CD4-positive, alpha-beta T cell (primary cell): ENCODE data around the gene OLFM1. TPM values are rescaled to one million over a fixed set of nuclear protein-coding genes. Genes with fewer than 3 reads are reported as not detected.

Experiments
- ATAC-seq: fragments of 200-7000 bp; cut with Tn5 transposase; one replicate; pipeline ENCODE4 v1.10.0; 2022; ENCODE audit warnings: mild to moderate bottlenecking; ENCODE audit not compliant: poor library complexity
- CTCF ChIA-PET: fragments of 350-600 bp; sonication (Branson Sonifier 250); formaldehyde crosslinking; loops from one replicate; lab custom pipeline; 2021; ENCODE audit warnings: antibody characterized with exemption, inconsistent platforms; lab: Charles Lee
- POLR2A ChIA-PET: fragments of 350-600 bp; sonication (Branson Sonifier 250); formaldehyde crosslinking; loops from one replicate; lab custom pipeline; 2021; ENCODE audit warnings: antibody characterized with exemption, inconsistent platforms; lab: Charles Lee
- DNase-seq, 14 experiments: peaks; one replicate each; pipeline ENCODE4 v3.0.0-alpha.2; 2013 to 2020; ENCODE audit warnings: mixed read lengths in 2 of 14
- H3K27ac ChIP-seq, 2 donors: one replicate each; pipeline versions ENCODE4 v1.5.1 to v1.7.0; 2013; ENCODE audit warnings: low read length in 2 of 2, low read depth in 1 of 2, mild to moderate bottlenecking in 1 of 2
- H3K27me3 ChIP-seq, 2 experiments: 1 replicate in 1 of 2; 2 replicates in 1 of 2; pipeline versions ENCODE4 v1.6.1 to v1.7.0; 2013; ENCODE audit warnings: low read length in 2 of 2, control low read depth in 1 of 2, mild to moderate bottlenecking in 1 of 2, moderate library complexity in 1 of 2; ENCODE audit not compliant: insufficient read depth in 2 of 2, control insufficient read depth in 1 of 2
- H3K36me3 ChIP-seq: one replicate; pipeline ENCODE4 v1.6.1; 2013; ENCODE audit warnings: low read length, control low read depth; ENCODE audit not compliant: insufficient read depth
- H3K4me1 ChIP-seq: one replicate; pipeline ENCODE4 v1.6.1; 2013; ENCODE audit warnings: low read length, control low read depth; ENCODE audit not compliant: insufficient read depth
- H3K4me3 ChIP-seq: one replicate; pipeline ENCODE4 v1.5.1; 2013; ENCODE audit warnings: mild to moderate bottlenecking, low read length, moderate library complexity
- H3K9me3 ChIP-seq, 2 experiments: 1 replicate in 1 of 2; 2 replicates in 1 of 2; pipeline versions ENCODE4 v1.6.1 to v1.7.0; 2013; ENCODE audit warnings: low read length in 2 of 2, mild to moderate bottlenecking in 2 of 2, control low read depth in 1 of 2, moderate library complexity in 1 of 2; ENCODE audit not compliant: control insufficient read depth in 1 of 2, insufficient read depth in 1 of 2
- H3K27ac Mint-ChIP-seq: one replicate; pipeline ENCODE4 v1.8.0; 2020; ENCODE audit warnings: mixed read lengths
- H3K27me3 Mint-ChIP-seq: one replicate; pipeline ENCODE4 v1.8.0; 2021; ENCODE audit warnings: mixed read lengths
- H3K36me3 Mint-ChIP-seq: one replicate; pipeline ENCODE4 v1.8.0; 2021; ENCODE audit warnings: low read depth, mixed read lengths
- H3K4me1 Mint-ChIP-seq: one replicate; pipeline ENCODE4 v1.8.0; 2021; ENCODE audit warnings: low read depth, mixed read lengths
- H3K4me3 Mint-ChIP-seq: one replicate; pipeline ENCODE4 v1.8.0; 2020; ENCODE audit warnings: mild to moderate bottlenecking, mixed read lengths
- H3K9me3 Mint-ChIP-seq: one replicate; pipeline ENCODE4 v1.8.0; 2020; ENCODE audit warnings: mixed read lengths
- intact Hi-C, 2 experiments: fragments of 100-400 bp; cut with DNase I in 1 of 2; cut with micrococcal nuclease in 1 of 2; formaldehyde crosslinking; loops; one replicate each; pipeline versions ENCODE4 v1.15.1 to v1.9.0; 2023 to 2025; cut with DNase I, micrococcal nuclease
- total RNA-seq, 174 experiments: library from RNA in 2 of 174; stranded (reverse) in 2 of 174; gene quantifications; one replicate each; pipeline ENCODE4 v1.2.3 and lab custom pipeline; 2021 to 2026
- TF ChIP-seq, protein P1 (sequence below): fragments of 200-600 bp; IDR thresholded peaks from one replicate; pipeline ENCODE4 v1.8.0; 2022; ENCODE audit warnings: antibody characterized with exemption, mild to moderate bottlenecking

Gene OLFM1
- total RNA-seq, 2 experiments from 2014 or later = not detected

- peaks cover 27 to 40% of the 10 kb centered on the region in 2 experiments for H3K27me3 ChIP-seq
- H3K4me3 ChIP-seq = no peak overlapping the region
- ChIA-PET CTCF (no interaction called here), POLR2A (no interaction called here)
- ATAC-seq (no peak), DNase-seq (no peak)
- H3K27ac ChIP-seq = no peak overlapping the region
- H3K27me3 Mint-ChIP-seq = peaks cover 45% of the 10 kb centered on the region
- no peak overlapping the region for H3K4me3 Mint-ChIP-seq
- H3K4me1 Mint-ChIP-seq = peaks cover 5% of the 10 kb centered on the region
- no peaks in the 10 kb centered on the region for H3K9me3 Mint-ChIP-seq
- H3K36me3 ChIP-seq = no peaks in the 10 kb centered on the region
- no peak overlapping the region for H3K27ac Mint-ChIP-seq
- intact Hi-C loops = no loop called here
- peaks cover 0 to 22% of the 10 kb centered on the region in 2 experiments for H3K9me3 ChIP-seq
- H3K36me3 Mint-ChIP-seq = no peaks in the 10 kb centered on the region
- H3K4me1 ChIP-seq = no peaks in the 10 kb centered on the region
- TF ChIP-seq, protein P1, sequence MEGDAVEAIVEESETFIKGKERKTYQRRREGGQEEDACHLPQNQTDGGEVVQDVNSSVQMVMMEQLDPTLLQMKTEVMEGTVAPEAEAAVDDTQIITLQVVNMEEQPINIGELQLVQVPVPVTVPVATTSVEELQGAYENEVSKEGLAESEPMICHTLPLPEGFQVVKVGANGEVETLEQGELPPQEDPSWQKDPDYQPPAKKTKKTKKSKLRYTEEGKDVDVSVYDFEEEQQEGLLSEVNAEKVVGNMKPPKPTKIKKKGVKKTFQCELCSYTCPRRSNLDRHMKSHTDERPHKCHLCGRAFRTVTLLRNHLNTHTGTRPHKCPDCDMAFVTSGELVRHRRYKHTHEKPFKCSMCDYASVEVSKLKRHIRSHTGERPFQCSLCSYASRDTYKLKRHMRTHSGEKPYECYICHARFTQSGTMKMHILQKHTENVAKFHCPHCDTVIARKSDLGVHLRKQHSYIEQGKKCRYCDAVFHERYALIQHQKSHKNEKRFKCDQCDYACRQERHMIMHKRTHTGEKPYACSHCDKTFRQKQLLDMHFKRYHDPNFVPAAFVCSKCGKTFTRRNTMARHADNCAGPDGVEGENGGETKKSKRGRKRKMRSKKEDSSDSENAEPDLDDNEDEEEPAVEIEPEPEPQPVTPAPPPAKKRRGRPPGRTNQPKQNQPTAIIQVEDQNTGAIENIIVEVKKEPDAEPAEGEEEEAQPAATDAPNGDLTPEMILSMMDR = no peak
These were observed 4.1 kb upstream of the OLFM1 start for GRCh38 chr9:135083241-135083810.

GRCh38 chr9:135083831-135084230, 3.6 kb upstream of the OLFM1 start:
- Histone ChIP-seq H3K9me3 (peaks cover 0 to 27% of the 10 kb centered on the region in 2 experiments), H3K36me3 (no peaks in the 10 kb centered on the region), H3K4me3 (no peak overlapping the region), H3K4me1 (no peaks in the 10 kb centered on the region), H3K27ac (no peak overlapping the region), H3K27me3 (peaks cover 31 to 45% of the 10 kb centered on the region in 2 experiments)
- Mint-ChIP-seq H3K36me3 (no peaks in the 10 kb centered on the region), H3K4me3 (no peak overlapping the region), H3K4me1 (peaks cover 5% of the 10 kb centered on the region), H3K27ac (no peak overlapping the region), H3K9me3 (no peaks in the 10 kb centered on the region), H3K27me3 (peaks cover 46% of the 10 kb centered on the region)
- intact Hi-C loops = no loop called here
- ChIA-PET CTCF (no interaction called here), POLR2A (no interaction called here)
- TF ChIP-seq, protein P1 = no peak
- DNase-seq (no peak), ATAC-seq (no peak)

DNA sequence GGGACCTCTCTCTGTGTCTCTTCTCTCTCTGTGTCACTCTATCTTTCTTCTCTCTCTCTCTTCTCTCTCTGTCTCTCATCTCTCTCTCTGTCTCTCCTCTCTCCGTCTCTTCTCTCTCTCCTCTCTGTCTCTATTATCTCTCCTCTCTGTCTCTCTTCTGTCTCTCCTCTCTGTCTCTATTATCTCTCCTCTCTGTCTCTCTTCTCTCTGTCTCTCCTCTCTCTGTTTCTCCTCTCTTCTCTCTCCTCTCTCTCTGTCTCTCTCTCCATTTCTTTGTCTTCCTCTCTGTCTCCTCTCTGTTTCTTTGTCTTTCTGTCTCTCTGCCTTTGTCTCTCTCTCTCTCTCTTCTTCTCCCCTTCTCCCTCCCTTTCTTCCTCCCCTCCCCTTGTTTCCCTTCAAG, 3.2 kb upstream of the OLFM1 start:
- Mint-ChIP-seq H3K27me3 (peaks cover 51% of the 10 kb centered on the region), H3K4me3 (no peak overlapping the region), H3K27ac (no peak overlapping the region), H3K4me1 (peaks cover 5% of the 10 kb centered on the region), H3K36me3 (no peaks in the 10 kb centered on the region), H3K9me3 (no peaks in the 10 kb centered on the region)
- ChIA-PET CTCF (no interaction called here), POLR2A (no interaction called here)
- Histone ChIP-seq H3K4me3 (no peak overlapping the region), H3K27me3 (peaks cover 34 to 49% of the 10 kb centered on the region in 2 experiments), H3K4me1 (no peaks in the 10 kb centered on the region), H3K27ac (no peak overlapping the region), H3K36me3 (no peaks in the 10 kb centered on the region), H3K9me3 (peaks cover 0 to 31% of the 10 kb centered on the region in 2 experiments)
- TF ChIP-seq, protein P1 = no peak
- intact Hi-C loops = no loop called here
- DNase-seq (no peak), ATAC-seq (no peak)
